ENCODE data around the gene DPP4. TPM values are rescaled to one million over a fixed set of nuclear protein-coding genes. Genes with fewer than 3 reads are reported as not detected.

The DPP4 gene
- total and polyA plus RNA-seq, 2 of the 4 experiments (the other 2 are of a cell fraction), result 13.2 to 19.0 TPM

GRCh38 chr2:162058973-162059668, 14.9 kb downstream of the DPP4 start:
- ChIA-PET CTCF (interaction anchor here (0.7 kb wide), 1 partner anchor 76 kb away, joined by 4 read pairs; no protein-coding TSS in a partner anchor), POLR2A (ENCODE audit: unreplicated experiment) (no interaction called here)
- Histone ChIP-seq H3K4me1 (ENCODE audit: control insufficient read depth, insufficient read depth, low read length) (peaks cover 3% of the 10 kb centered on the region; the same call in 1 of the 2 replicates), H4K8ac (ENCODE audit: low read depth in 2 of 2, low read length in 2 of 2) (no peak overlapping the region), H3K18ac (ENCODE audit: low read depth, low read length) (no peak overlapping the region), H2AK9ac (replicated peaks; ENCODE audit: low read depth, low read length, poor library complexity) (no peak overlapping the region), H3K27me3 (ENCODE audit: control insufficient read depth, insufficient read depth, low read length) (no peaks in the 10 kb centered on the region), H2AK5ac (ENCODE audit: low read depth, low read length) (no peak overlapping the region), H2BK15ac (ENCODE audit: low read depth, low read length) (no peak overlapping the region), H4K5ac (ENCODE audit: low read depth, low read length) (no peak overlapping the region), H2AFZ (replicated peaks; ENCODE audit: low read length, poor library complexity) (no peak overlapping the region), H2BK120ac (ENCODE audit: low read depth, low read length) (no peak overlapping the region), H3K27ac (ENCODE audit: insufficient read depth, low read length) (no peak overlapping the region), H3K4me3 (ENCODE audit: insufficient read depth, low read depth, low read length) (no peak overlapping the region), H4K20me1 (ENCODE audit: insufficient read depth, low read length) (no peaks in the 10 kb centered on the region), H3K23ac (ENCODE audit: low read depth, low read length) (no peak overlapping the region), H2BK20ac (ENCODE audit: low read depth, low read length) (no peak overlapping the region), H2BK5ac (ENCODE audit: low read depth, low read length, poor library complexity, severe bottlenecking) (no peak overlapping the region), H3K56ac (ENCODE audit: extremely low read depth, insufficient read depth, low read length) (no peak overlapping the region), H3K36me3 (ENCODE audit: control insufficient read depth, insufficient read depth, low read length) (peaks cover 2% of the 10 kb centered on the region; the same call in 1 of the 2 replicates), H3K4ac (ENCODE audit: low read depth, low read length) (no peak overlapping the region), H3K79me1 (ENCODE audit: low read depth in 1 of 2, low read length in 2 of 2) (no peaks in the 10 kb centered on the region), H3K9me3 (ENCODE audit: control insufficient read depth, insufficient read depth, low read length) (peaks cover 10% of the 10 kb centered on the region), H3K9me1 (ENCODE audit: insufficient read depth, low read length) (no peaks in the 10 kb centered on the region), H3K9ac (ENCODE audit: low read depth, low read length) (no peak overlapping the region), H3K14ac (replicated peaks; ENCODE audit: low read depth, low read length) (no peak overlapping the region), H3K4me2 (ENCODE audit: low read depth, low read length) (peak overlapping the region; percentile 28), H4K91ac (ENCODE audit: insufficient read depth, low read depth, low read length) (no peak overlapping the region)
- ATAC-seq (ENCODE audit: low read depth) (peak; percentile 51), DNase-seq (peak; percentile 42)
- intact Hi-C loops (cut with micrococcal nuclease), result loop anchor here (1.0 kb wide), 1 partner anchor 12 kb away; no protein-coding TSS in a partner anchor
- no CpG with 5 or more reads among the region's 8 CpGs for WGBS, 2 experiments (ENCODE audit: extremely low coverage in 2 of 2, insufficient read length in 1 of 2)
- in situ Hi-C loops (cut with MboI; ENCODE audit: low sequenced_read_pairs), result no loop called here
- TF ChIP-seq ELK1 (IDR thresholded peaks at IDR 0.05; ENCODE audit: borderline replicate concordance, low read depth, low read length), result no peak
- no peak for TF ChIP-seq MXI1 (IDR thresholded peaks at IDR 0.05; ENCODE audit: borderline replicate concordance, low read depth, low read length)
- TF ChIP-seq RFX5 (IDR thresholded peaks at IDR 0.05; ENCODE audit: low read depth, low read length), result no peak
- no peak for TF ChIP-seq USF2 (IDR thresholded peaks at IDR 0.05; ENCODE audit: low read depth, low read length)
- TF ChIP-seq CEBPB (IDR thresholded peaks at IDR 0.05; ENCODE audit: low read depth, low read length), result no peak
- TF ChIP-seq RAD21 (IDR thresholded peaks at IDR 0.05; ENCODE audit: low read length), result no peak
- no peak for TF ChIP-seq RCOR1 (IDR thresholded peaks at IDR 0.05; ENCODE audit: insufficient replicate concordance, low read length)
- TF ChIP-seq POLR2A (IDR thresholded peaks at IDR 0.05; ENCODE audit: low read depth, low read length), result no peak
- no peak for TF ChIP-seq NFE2L2 (IDR thresholded peaks at IDR 0.05; ENCODE audit: low read depth, low read length)
- no peak for TF ChIP-seq BHLHE40 (IDR thresholded peaks at IDR 0.05; ENCODE audit: low read depth, low read length)
- no peak for TF ChIP-seq SMC3 (IDR thresholded peaks at IDR 0.05; ENCODE audit: low read depth, low read length)
- TF ChIP-seq CTCF (conservative IDR thresholded peaks at IDR 0.05; ENCODE audit: low read depth, low read length), result no peak
- no peak for TF ChIP-seq FOS (IDR thresholded peaks at IDR 0.05; ENCODE audit: low read depth, low read length)
- TF ChIP-seq MAFK (IDR thresholded peaks at IDR 0.05; ENCODE audit: low read depth, low read length), result no peak
- no peak for TF ChIP-seq CHD1 (IDR thresholded peaks at IDR 0.05; ENCODE audit: low read depth, low read length)
- dilution Hi-C loops (cut with HindIII; ENCODE audit: low sequenced_read_pairs, unreplicated experiment), result no loop called here
- BruUV-seq (replicated peaks), result no TSS peak
